Measurements from ENCODE around the gene GALNT8. TPM values are rescaled to one million over a fixed set of nuclear protein-coding genes. Genes with fewer than 3 reads are reported as not detected.

The GALNT8 gene, protein sequence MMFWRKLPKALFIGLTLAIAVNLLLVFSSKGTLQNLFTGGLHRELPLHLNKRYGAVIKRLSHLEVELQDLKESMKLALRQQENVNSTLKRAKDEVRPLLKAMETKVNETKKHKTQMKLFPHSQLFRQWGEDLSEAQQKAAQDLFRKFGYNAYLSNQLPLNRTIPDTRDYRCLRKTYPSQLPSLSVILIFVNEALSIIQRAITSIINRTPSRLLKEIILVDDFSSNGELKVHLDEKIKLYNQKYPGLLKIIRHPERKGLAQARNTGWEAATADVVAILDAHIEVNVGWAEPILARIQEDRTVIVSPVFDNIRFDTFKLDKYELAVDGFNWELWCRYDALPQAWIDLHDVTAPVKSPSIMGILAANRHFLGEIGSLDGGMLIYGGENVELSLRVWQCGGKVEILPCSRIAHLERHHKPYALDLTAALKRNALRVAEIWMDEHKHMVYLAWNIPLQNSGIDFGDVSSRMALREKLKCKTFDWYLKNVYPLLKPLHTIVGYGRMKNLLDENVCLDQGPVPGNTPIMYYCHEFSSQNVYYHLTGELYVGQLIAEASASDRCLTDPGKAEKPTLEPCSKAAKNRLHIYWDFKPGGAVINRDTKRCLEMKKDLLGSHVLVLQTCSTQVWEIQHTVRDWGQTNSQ
- total RNA-seq, result 1 to 10 TPM in 1 of 2 experiments, under 1 TPM in 1; 0.85 to 1.0 TPM

DNA sequence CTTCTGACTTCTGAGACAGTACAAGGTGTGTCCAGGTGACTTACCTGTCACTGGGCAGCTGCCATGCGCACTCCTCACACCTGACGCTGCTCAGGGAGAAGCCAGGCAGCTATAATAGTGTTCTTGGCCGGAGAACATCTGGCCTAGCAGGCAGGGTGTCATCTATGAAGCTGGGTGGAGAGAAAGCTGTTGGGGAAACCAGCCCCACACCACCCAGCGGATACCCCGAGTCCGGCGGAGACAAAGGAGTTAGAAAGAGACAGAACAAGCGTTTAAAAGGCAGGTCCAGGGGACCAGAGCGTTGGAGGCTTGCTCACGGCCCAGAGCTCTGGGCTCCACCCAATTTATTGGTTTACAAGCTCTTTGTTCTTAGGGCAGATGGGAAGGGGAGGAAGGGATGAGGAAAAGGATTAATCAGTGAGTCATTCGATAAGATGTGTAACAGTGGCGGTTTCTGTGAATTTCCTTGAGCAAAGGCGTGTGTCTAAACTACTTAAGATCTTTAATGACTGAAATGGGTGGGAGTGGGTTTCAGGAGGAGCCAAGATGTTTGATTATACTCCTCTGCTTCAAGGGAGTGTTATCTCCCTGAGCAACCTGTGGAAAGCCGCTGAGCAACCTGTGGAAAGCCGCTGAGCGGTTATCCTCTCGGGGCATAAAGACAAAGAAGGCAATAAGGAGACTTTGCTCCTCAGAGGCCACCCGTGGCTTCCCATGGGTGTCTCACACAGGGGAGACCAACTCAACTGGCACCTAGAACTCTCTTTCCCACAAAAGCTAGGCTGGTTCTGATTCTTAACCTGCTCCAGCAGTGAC is at the start of gene GALNT8:
GALNT8 (plus strand) TSS at position 580 of the 816 bp plus-strand sequence. CDS start 278 bp downstream, outside the sequence.
- CTCF ChIA-PET, result no interaction called here
- POLR2A ChIA-PET, result no interaction called here
- Mint-ChIP-seq H3K9me3 (no peaks in the 10 kb centered on the region), H3K4me1 (no peaks in the 10 kb centered on the region), H3K36me3 (ENCODE audit: low read depth) (no peaks in the 10 kb centered on the region), H3K27ac (no peak within 1 kb of the TSS), H3K4me3 (no peak within 1 kb of the TSS), H3K27me3 (peaks cover 34% of the 10 kb centered on the region)
- DNase-seq, result no peak

DNA sequence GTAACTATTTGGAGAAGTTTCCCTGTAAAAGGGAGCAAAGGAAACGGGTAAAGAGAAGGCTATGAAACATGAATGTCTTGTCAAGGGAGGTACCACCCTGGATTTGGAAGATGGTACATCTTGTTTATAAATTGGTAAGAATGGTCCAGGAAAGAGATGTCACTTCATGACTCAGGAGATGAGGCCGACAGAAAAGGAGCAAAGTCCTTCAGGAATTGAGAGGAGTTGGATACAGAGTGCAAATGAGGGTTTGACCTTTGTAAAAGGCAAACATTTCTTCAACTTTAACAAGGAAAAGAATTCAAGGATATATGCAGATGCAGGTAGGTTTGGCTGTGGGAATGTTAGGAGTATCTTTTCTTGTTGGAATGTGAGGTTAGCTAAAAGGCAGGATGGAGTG is 40.5 kb upstream of the GALNT8 start:
- Mint-ChIP-seq H3K27ac (no peak overlapping the region), H3K27me3 (no peaks in the 10 kb centered on the region), H3K4me1 (no peaks in the 10 kb centered on the region), H3K9me3 (no peaks in the 10 kb centered on the region), H3K4me3 (no peak overlapping the region), H3K36me3 (ENCODE audit: low read depth) (peaks cover 21% of the 10 kb centered on the region)
- DNase-seq, result no peak
- POLR2A ChIA-PET, result no interaction called here
- CTCF ChIA-PET, result no interaction called here

DNA sequence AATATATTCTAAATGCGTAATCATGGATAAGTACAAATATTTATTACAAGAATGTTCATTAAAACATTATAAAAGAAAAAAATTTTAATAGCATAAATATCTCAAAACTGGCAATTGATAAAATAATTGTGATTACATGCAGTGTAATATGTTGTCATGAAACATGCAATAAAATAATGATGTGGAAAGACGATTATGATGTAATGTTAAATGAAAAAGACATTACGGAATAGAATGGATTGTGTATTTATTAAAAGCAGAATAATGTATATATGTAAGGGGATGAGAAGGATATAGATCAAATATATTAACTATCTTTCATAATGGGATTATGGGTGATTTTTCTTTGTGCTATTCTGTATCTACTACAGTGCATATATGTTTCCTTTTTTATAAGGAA is 38.5 kb upstream of the GALNT8 start:
- DNase-seq, result no peak
- H3K27me3 Mint-ChIP-seq, result no peaks in the 10 kb centered on the region
- no peaks in the 10 kb centered on the region for H3K4me1 Mint-ChIP-seq
- peaks cover 35% of the 10 kb centered on the region for H3K36me3 Mint-ChIP-seq (ENCODE audit: low read depth)
- ChIA-PET CTCF (no interaction called here), POLR2A (no interaction called here)
- no peaks in the 10 kb centered on the region for H3K9me3 Mint-ChIP-seq
- H3K27ac Mint-ChIP-seq, result no peak overlapping the region
- no peak overlapping the region for H3K4me3 Mint-ChIP-seq

DNA sequence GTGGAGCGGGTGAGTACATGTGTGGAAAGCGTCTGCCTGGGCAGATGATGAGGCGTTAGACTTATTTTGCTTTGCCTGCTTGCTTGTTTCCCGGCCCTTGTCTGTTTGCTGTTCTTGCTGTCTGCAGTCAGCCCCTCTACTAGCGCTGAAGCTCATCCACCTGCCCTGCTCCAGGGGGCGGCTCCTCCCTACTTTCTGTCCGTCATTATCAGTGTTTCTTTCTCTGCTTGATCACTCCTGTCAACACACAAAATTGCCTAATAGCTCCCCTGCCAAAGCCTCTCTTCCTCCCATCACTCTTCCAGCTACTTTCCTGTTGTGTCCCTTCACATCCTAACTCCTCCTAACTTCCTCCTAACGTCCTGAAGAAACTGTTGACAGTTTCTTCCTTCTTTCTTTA is 34.9 kb upstream of the GALNT8 start:
- CTCF ChIA-PET, result interaction anchor here (0.7 kb wide), 1 partner anchor 200 kb away, joined by 3 read pairs; no protein-coding TSS in a partner anchor

DNA sequence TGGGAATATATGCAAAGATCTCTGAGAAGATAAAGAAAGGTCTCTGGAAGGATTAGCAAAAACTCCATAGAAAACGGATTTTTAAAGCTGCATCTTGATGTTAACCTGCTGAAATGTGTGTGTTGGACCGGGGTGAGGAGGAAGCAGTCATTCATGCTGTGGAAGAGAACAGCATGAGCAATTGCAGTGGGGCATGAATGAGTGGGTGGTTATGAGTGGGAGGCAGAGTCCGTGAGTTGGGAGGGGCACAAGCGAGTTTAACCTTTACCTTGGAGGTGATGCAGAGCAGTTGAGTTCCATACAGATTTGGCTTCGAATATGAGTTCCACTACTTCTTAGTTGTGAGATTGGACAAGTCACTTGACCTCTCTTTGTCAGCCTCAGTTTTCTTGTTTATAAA is 29.4 kb upstream of the GALNT8 start:
- no peaks in the 10 kb centered on the region for H3K27me3 Mint-ChIP-seq
- no peak overlapping the region for H3K27ac Mint-ChIP-seq
- CTCF ChIA-PET, result no interaction called here
- no peak for DNase-seq
- peaks cover 7% of the 10 kb centered on the region for H3K9me3 Mint-ChIP-seq
- POLR2A ChIA-PET, result no interaction called here
- peaks cover 38% of the 10 kb centered on the region for H3K36me3 Mint-ChIP-seq (ENCODE audit: low read depth)
- no peaks in the 10 kb centered on the region for H3K4me1 Mint-ChIP-seq
- H3K4me3 Mint-ChIP-seq, result no peak overlapping the region

More for the DNA sequence above, 34.9 kb upstream of the GALNT8 start:
- Mint-ChIP-seq H3K36me3 (ENCODE audit: low read depth) (peaks cover 48% of the 10 kb centered on the region), H3K4me3 (no peak overlapping the region), H3K27ac (no peak overlapping the region), H3K27me3 (no peaks in the 10 kb centered on the region), H3K9me3 (no peaks in the 10 kb centered on the region), H3K4me1 (no peaks in the 10 kb centered on the region)
- POLR2A ChIA-PET, result no interaction called here
- DNase-seq, result no peak

DNA sequence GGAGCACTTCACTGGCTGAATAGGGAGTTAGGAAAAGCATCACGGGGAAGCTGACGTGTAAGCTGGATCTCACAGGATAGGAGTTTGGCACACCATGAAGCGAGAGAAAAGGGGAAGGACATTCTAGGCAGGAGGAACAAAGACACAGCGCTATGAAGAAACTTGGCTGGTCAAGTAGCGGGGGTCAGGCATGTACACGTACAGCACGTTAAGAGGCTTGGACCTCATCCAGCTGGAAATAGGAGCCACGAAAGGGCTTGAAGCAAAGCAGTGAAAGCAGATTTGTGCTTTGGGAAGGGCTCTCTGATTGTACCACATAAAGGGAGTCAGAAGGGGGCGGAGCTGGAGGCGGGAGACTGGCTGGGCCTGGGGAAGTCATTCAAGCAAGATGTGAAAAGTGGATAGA is 19.6 kb upstream of the GALNT8 start:
- CTCF ChIA-PET, result no interaction called here

DNA sequence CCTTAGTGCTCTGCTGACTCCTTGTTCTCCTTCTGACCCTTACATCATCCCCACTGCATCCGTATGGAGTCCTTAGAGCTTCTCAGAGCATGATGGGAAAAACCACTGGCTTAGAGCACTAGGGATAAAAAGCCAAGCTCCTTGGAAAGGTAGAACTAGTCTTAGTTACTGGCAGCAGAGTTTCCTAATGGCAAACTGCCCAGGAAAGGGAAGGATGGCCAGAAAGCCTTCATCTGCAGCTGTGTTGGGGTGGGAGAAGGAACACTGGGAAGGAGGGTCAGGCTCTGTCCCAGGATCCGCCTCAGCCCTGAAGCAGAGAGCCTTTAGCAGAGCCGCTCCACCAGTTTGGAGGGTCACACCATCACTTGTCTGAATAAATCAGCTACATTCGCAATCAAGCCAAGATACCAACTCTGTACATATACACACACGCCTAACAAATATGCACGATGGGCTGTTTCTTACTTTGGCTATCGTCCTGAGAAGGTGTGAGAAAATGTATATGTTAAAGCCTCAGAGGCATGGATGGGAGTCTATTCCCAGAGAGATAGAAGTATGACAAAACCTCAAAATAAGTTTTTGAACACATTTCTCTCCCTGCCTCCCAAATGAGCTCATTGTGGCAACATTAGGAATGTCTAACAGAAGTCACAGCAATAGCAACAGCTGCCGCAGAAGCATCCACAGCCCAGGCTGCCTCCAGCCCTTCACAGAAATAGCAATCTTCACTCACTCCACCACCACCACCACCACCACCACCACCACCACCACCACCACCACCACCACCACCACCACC is 18.6 kb upstream of the GALNT8 start:
- peaks cover 4% of the 10 kb centered on the region for H3K4me1 Mint-ChIP-seq

More for the DNA sequence above, 19.6 kb upstream of the GALNT8 start:
- POLR2A ChIA-PET, result no interaction called here
- Mint-ChIP-seq H3K4me1 (peaks cover 4% of the 10 kb centered on the region), H3K27me3 (peaks cover 2% of the 10 kb centered on the region), H3K4me3 (no peak overlapping the region), H3K27ac (no peak overlapping the region), H3K9me3 (no peaks in the 10 kb centered on the region), H3K36me3 (ENCODE audit: low read depth) (no peaks in the 10 kb centered on the region)
- DNase-seq, result no peak

DNA sequence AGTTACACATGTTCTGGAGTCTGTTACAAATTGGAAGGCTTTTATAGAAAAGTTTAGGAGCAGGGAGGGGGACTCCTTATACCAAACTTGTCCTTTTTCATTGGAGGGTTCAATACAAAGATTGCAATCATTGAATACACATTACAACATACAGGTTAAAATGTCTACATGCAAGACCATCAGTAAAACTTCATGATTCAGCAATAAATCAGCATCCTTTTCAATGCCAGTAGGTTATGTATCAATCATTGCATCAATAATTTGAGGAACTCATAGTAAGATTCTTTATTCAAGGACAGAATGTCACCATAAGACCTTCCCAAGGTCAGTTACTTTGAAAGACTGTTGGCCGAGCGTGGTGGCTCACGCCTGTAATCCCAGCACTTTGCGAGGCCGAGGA is 16.5 kb upstream of the GALNT8 start:
- no peak for DNase-seq
- POLR2A ChIA-PET, result no interaction called here
- peaks cover 4% of the 10 kb centered on the region for H3K4me1 Mint-ChIP-seq
- H3K27ac Mint-ChIP-seq, result no peak overlapping the region
- no peaks in the 10 kb centered on the region for H3K36me3 Mint-ChIP-seq (ENCODE audit: low read depth)
- peaks cover 20% of the 10 kb centered on the region for H3K27me3 Mint-ChIP-seq
- no peak overlapping the region for H3K4me3 Mint-ChIP-seq
- CTCF ChIA-PET, result no interaction called here
- H3K9me3 Mint-ChIP-seq, result no peaks in the 10 kb centered on the region

More for the DNA sequence above, 18.6 kb upstream of the GALNT8 start:
- no peak for DNase-seq
- no peaks in the 10 kb centered on the region for H3K36me3 Mint-ChIP-seq (ENCODE audit: low read depth)
- H3K4me3 Mint-ChIP-seq, result no peak overlapping the region
- H3K27me3 Mint-ChIP-seq, result peaks cover 8% of the 10 kb centered on the region
- no peaks in the 10 kb centered on the region for H3K9me3 Mint-ChIP-seq
- no peak overlapping the region for H3K27ac Mint-ChIP-seq
- ChIA-PET CTCF (no interaction called here), POLR2A (no interaction called here)

DNA sequence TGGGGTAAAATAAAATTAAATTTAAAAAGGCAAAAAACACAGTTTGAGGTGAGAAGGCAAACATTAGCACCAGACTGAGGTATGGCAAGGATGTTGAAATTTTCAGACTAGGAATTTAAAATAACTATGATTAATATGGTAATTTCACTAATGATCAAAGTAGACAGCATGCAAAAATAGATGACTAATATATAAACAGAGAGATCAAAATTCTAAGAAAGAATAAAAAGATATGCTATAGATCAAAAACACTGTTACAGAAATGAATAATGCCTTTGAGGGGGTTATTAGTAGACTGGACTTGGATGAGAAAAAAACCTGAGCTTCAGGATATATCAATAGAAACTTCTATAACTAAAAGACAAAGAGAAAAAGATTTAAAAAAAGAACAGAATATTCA is 14.4 kb upstream of the GALNT8 start:
- DNase-seq, result no peak
- peaks cover 30% of the 10 kb centered on the region for H3K27me3 Mint-ChIP-seq
- CTCF ChIA-PET, result no interaction called here
- peaks cover 4% of the 10 kb centered on the region for H3K4me1 Mint-ChIP-seq
- H3K36me3 Mint-ChIP-seq (ENCODE audit: low read depth), result no peaks in the 10 kb centered on the region
- no peak overlapping the region for H3K27ac Mint-ChIP-seq
- H3K4me3 Mint-ChIP-seq, result no peak overlapping the region
- POLR2A ChIA-PET, result no interaction called here
- no peaks in the 10 kb centered on the region for H3K9me3 Mint-ChIP-seq

DNA sequence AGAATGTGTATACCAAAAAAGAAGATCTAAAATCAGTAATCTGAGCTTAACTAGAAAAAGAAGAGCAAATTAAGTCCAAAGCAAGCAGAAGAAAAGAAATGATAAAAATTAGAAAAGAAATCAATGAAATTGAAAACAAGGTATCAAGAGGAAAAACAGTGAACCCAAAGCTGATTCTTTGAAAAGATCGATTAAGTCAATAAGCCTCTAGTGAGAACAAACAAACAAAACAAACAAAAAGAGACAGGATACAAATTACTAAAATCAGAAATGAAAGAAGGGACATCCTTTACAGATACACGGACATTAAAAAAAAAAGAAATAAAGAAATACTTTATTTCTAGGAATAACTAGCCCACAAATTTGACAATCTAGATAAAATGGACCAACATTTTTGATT is 12.9 kb upstream of the GALNT8 start:
- Mint-ChIP-seq H3K9me3 (no peaks in the 10 kb centered on the region), H3K27ac (no peak overlapping the region), H3K27me3 (peaks cover 36% of the 10 kb centered on the region), H3K4me1 (peaks cover 4% of the 10 kb centered on the region), H3K36me3 (ENCODE audit: low read depth) (no peaks in the 10 kb centered on the region), H3K4me3 (no peak overlapping the region)
- CTCF ChIA-PET, result no interaction called here
- POLR2A ChIA-PET, result no interaction called here
- DNase-seq, result no peak

DNA sequence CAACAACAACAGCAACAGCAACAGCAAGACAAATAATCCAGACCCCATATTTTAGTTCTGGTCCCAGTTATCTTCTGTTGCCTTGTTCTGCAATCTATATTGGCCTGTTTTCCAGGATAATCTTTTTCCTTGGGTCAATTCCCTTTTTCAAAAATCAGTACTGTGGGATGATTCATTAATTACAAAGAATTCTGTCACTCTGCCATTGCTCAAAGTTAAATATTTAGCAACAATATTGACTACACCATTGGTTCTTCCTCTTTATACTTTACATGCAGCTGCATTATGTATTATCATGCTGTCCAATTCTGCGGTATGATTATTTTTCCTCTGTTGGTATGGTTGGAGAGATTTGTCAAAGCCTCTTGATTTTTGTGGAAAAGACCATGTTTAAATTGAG is 10.1 kb upstream of the GALNT8 start:
- no peak for DNase-seq
- H3K4me3 Mint-ChIP-seq, result no peak overlapping the region
- H3K27me3 Mint-ChIP-seq, result peaks cover 38% of the 10 kb centered on the region
- H3K36me3 Mint-ChIP-seq (ENCODE audit: low read depth), result no peaks in the 10 kb centered on the region
- POLR2A ChIA-PET, result no interaction called here
- CTCF ChIA-PET, result no interaction called here
- peaks cover 2% of the 10 kb centered on the region for H3K4me1 Mint-ChIP-seq
- no peaks in the 10 kb centered on the region for H3K9me3 Mint-ChIP-seq
- H3K27ac Mint-ChIP-seq, result no peak overlapping the region

DNA sequence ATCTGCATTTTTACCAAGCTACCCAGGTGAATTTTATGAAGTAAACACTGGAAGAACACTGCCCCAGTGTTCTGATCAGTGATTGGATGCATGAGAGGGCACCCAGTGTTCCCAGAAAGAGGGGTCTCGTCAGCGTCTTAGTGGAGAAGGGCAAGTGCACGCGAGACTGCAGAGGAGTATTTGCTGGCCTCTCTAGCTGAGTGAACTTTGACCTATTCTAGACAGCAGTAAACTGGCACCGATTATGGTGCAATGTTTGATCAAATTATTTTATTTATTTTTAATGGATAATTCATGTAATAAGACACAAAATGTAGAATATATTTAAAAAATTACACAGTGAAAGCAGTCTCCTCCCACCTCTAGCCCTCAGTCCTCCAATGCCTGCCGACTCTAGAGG is 5.3 kb upstream of the GALNT8 start:
- CTCF ChIA-PET, result no interaction called here
- Mint-ChIP-seq H3K27ac (no peak overlapping the region), H3K4me1 (no peaks in the 10 kb centered on the region), H3K4me3 (no peak overlapping the region), H3K36me3 (ENCODE audit: low read depth) (no peaks in the 10 kb centered on the region), H3K27me3 (peaks cover 22% of the 10 kb centered on the region), H3K9me3 (no peaks in the 10 kb centered on the region)
- DNase-seq, result no peak
- POLR2A ChIA-PET, result no interaction called here
